Prostate gland (tissue), 2 donors: ENCODE results near the gene COL25A1.

Experiments used
- POLR2AphosphoS5 ChIP-seq: sonication (generic); formaldehyde crosslinking; IDR thresholded peaks from one replicate; pipeline ENCODE4 v1.6.1; 2017; ENCODE audit warnings: antibody characterized with exemption
- TF ChIP-seq, protein P1 (sequence below), 4 experiments: fragments of 200-600 bp in 2 of 4; fragments of 450-650 bp in 2 of 4; sonication (generic) in 2 of 4; IDR thresholded peaks; 1 replicate in 3 of 4; 2 replicates in 1 of 4; pipeline ENCODE4 v1.5.1; 2016 to 2019; ENCODE audit warnings: antibody characterized with exemption in 4 of 4, mild to moderate bottlenecking in 2 of 4, moderate library complexity in 2 of 4

DNA sequence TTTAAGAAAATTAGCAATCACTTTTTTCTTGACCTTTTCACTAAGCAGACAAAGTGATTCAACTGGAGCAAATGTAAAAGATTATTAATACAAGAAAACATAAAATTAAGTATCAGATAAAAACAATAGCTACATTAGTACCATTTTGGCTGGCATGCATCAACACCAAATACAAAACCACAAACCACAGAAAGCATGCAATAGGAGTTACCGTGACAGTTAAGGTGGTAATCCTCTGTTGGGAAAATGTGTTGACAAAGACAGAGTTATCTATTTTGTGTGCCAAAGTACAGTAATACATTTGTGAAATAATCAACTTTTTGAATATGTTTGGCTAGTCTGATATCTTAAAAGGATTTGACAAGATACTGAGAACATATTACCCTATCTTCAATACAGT lies 449.8 kb downstream of the COL25A1 start:
- TF ChIP-seq, protein P1, sequence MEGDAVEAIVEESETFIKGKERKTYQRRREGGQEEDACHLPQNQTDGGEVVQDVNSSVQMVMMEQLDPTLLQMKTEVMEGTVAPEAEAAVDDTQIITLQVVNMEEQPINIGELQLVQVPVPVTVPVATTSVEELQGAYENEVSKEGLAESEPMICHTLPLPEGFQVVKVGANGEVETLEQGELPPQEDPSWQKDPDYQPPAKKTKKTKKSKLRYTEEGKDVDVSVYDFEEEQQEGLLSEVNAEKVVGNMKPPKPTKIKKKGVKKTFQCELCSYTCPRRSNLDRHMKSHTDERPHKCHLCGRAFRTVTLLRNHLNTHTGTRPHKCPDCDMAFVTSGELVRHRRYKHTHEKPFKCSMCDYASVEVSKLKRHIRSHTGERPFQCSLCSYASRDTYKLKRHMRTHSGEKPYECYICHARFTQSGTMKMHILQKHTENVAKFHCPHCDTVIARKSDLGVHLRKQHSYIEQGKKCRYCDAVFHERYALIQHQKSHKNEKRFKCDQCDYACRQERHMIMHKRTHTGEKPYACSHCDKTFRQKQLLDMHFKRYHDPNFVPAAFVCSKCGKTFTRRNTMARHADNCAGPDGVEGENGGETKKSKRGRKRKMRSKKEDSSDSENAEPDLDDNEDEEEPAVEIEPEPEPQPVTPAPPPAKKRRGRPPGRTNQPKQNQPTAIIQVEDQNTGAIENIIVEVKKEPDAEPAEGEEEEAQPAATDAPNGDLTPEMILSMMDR (IDR thresholded peaks at IDR 0.05) = no peak
- no peak for TF ChIP-seq POLR2AphosphoS5
